Esophagus muscularis mucosa (tissue), 4 donors: ENCODE results near the gene RPGRIP1L. TPM values are rescaled to one million over a fixed set of nuclear protein-coding genes. Genes with fewer than 3 reads are reported as not detected.

Experiments used
- DNase-seq: peaks from one replicate; pipeline ENCODE4 v3.0.0-alpha.2; 2017; ENCODE audit errors: extremely low spot score
- H3K27ac ChIP-seq, 4 donors: fragments of 200-600 bp; sonication (generic); replicated peaks in 1 of 4; 1 replicate in 3 of 4; 2 replicates in 1 of 4; pipeline ENCODE4 v1.5.1; 2016 to 2019; ENCODE audit warnings: mild to moderate bottlenecking in 1 of 4
- H3K27me3 ChIP-seq, 4 donors: fragments of 200-600 bp; sonication (generic); one replicate each; pipeline versions ENCODE4 v1.5.1 to v1.6.0; 2016 to 2019
- H3K36me3 ChIP-seq, 4 donors: fragments of 200-600 bp; sonication (generic); one replicate each; pipeline ENCODE4 v1.5.1; 2016 to 2019
- H3K4me1 ChIP-seq, 4 donors: fragments of 200-600 bp; sonication (generic); one replicate each; pipeline ENCODE4 v1.5.1; 2016 to 2019
- H3K4me3 ChIP-seq, 4 donors: fragments of 200-600 bp; sonication (generic); 1 replicate in 2 of 4; 2 replicates in 2 of 4; pipeline ENCODE4 v1.5.1; 2016 to 2019; ENCODE audit warnings: mild to moderate bottlenecking in 4 of 4, moderate library complexity in 1 of 4
- H3K9me3 ChIP-seq, 4 donors: fragments of 200-600 bp; sonication (generic); 1 replicate in 3 of 4; 2 replicates in 1 of 4; pipeline ENCODE4 v1.5.1; 2016 to 2019
- CTCF ChIP-seq, 3 experiments: fragments of 200-600 bp in 2 of 3; fragments of 450-650 bp in 1 of 3; sonication (generic) in 2 of 3; IDR thresholded peaks; one replicate each; pipeline ENCODE4 v1.5.1; 2017 to 2019; ENCODE audit warnings: antibody characterized with exemption in 3 of 3, mild to moderate bottlenecking in 2 of 3, moderate library complexity in 1 of 3
- EP300 ChIP-seq: sonication (generic); formaldehyde crosslinking; IDR thresholded peaks from one replicate; pipeline ENCODE4 v1.6.1; 2017; ENCODE audit warnings: antibody characterized with exemption
- POLR2A ChIP-seq: fragments of 450-650 bp; IDR thresholded peaks from one replicate; pipeline ENCODE4 v1.6.1; 2017; ENCODE audit warnings: antibody characterized with exemption, moderate library complexity, mild to moderate bottlenecking, low read depth
- POLR2AphosphoS5 ChIP-seq, 2 donors: sonication (generic); formaldehyde crosslinking; IDR thresholded peaks; one replicate each; pipeline ENCODE4 v1.6.1; 2017; ENCODE audit warnings: antibody characterized with exemption in 2 of 2
- WGBS: methylation state at CpG from one replicate; pipeline ENCODE4 v1.1.5; 2018; 5-methylcytosine and 5-hydroxymethylcytosine counted together
- intact Hi-C: fragments of 100-400 bp; cut with DNase I; formaldehyde crosslinking; loops from one replicate; pipeline ENCODE4 v1.15.1; 2023
- total RNA-seq, 4 donors: library from RNA; depleted of rRNA; stranded (reverse); fragments of >200 nt; gene quantifications; one replicate each; pipeline versions ENCODE4 v1.1.0 to v1.2.1, GENCODE V29; 2016

Gene RPGRIP1L
- total RNA-seq, 4 donors from 2014 or later: 2.3 to 4.3 (median 4.0) TPM

- no peak for TF ChIP-seq EP300
- no peak for TF ChIP-seq POLR2A
- TF ChIP-seq CTCF (IDR thresholded peaks at IDR 0.05): no peak
- no peak for TF ChIP-seq POLR2AphosphoS5 (IDR thresholded peaks at IDR 0.05)
- 90% methylated on average over 1 of the region's 1 CpG for WGBS
- Histone ChIP-seq H3K9me3 (no peaks in the 10 kb centered on the region), H3K4me3 (no peak overlapping the region), H3K27me3 (no peaks in the 10 kb centered on the region), H3K27ac (no peak overlapping the region), H3K4me1 (peaks cover 0 to 4% (median 0%) of the 10 kb centered on the region in 4 donors), H3K36me3 (no peaks in the 10 kb centered on the region)
- no peak for DNase-seq
- intact Hi-C loops: no loop called here
These were observed 41.6 kb downstream of the RPGRIP1L start for GRCh38 chr16:53662072-53662471.

GRCh38 chr16:53654946-53655345 is 48.7 kb downstream of the RPGRIP1L start:
- TF ChIP-seq POLR2A (no peak), CTCF (IDR thresholded peaks at IDR 0.05) (no peak), EP300 (no peak), POLR2AphosphoS5 (IDR thresholded peaks at IDR 0.05) (no peak)
- no peaks in the 10 kb centered on the region for H3K9me3 ChIP-seq
- no peak overlapping the region for H3K4me3 ChIP-seq
- H3K27me3 ChIP-seq: no peaks in the 10 kb centered on the region
- peaks cover 0 to 22% (median 7%) of the 10 kb centered on the region in 4 donors for H3K36me3 ChIP-seq
- 96% methylated on average over 2 of the region's 2 CpGs for WGBS
- no peak for DNase-seq
- H3K27ac ChIP-seq: no peak overlapping the region
- intact Hi-C loops: no loop called here
- H3K4me1 ChIP-seq: peaks cover 0 to 4% (median 0%) of the 10 kb centered on the region in 4 donors

- DNase-seq: no peak
- peaks cover 3 to 34% (median 5%) of the 10 kb centered on the region in 4 donors for H3K36me3 ChIP-seq
- H3K27me3 ChIP-seq: no peaks in the 10 kb centered on the region
- intact Hi-C loops: no loop called here
- no peaks in the 10 kb centered on the region for H3K9me3 ChIP-seq
- 93% methylated on average over 2 of the region's 2 CpGs for WGBS
- H3K4me3 ChIP-seq: no peak overlapping the region
- H3K27ac ChIP-seq: no peak overlapping the region
- no peak for TF ChIP-seq POLR2AphosphoS5 (IDR thresholded peaks at IDR 0.05)
- no peak for TF ChIP-seq EP300
- TF ChIP-seq CTCF (IDR thresholded peaks at IDR 0.05): no peak
- no peak for TF ChIP-seq POLR2A
- H3K4me1 ChIP-seq: no peaks in the 10 kb centered on the region
These were observed 52.3 kb downstream of the RPGRIP1L start for GRCh38 chr16:53651357-53651756.

GRCh38 chr16:53646506-53646905 is 57.2 kb downstream of the RPGRIP1L start:
- TF ChIP-seq EP300 (no peak), CTCF (IDR thresholded peaks at IDR 0.05) (no peak), POLR2AphosphoS5 (IDR thresholded peaks at IDR 0.05) (no peak), POLR2A (no peak)
- Histone ChIP-seq H3K4me1 (no peaks in the 10 kb centered on the region), H3K36me3 (peaks cover 0 to 31% (median 4%) of the 10 kb centered on the region in 4 donors), H3K4me3 (no peak overlapping the region), H3K9me3 (peaks cover 0 to 10% (median 3%) of the 10 kb centered on the region in 4 donors), H3K27me3 (no peaks in the 10 kb centered on the region), H3K27ac (no peak overlapping the region)
- DNase-seq: no peak
- intact Hi-C loops: no loop called here
- WGBS: 87% methylated on average over 3 of the region's 3 CpGs

- 90% methylated on average over 1 of the region's 1 CpG for WGBS
- no peak overlapping the region for H3K27ac ChIP-seq
- H3K36me3 ChIP-seq: peaks cover 3 to 36% (median 8%) of the 10 kb centered on the region in 4 donors
- intact Hi-C loops: no loop called here
- H3K4me1 ChIP-seq: no peaks in the 10 kb centered on the region
- H3K9me3 ChIP-seq: peaks cover 0 to 10% (median 3%) of the 10 kb centered on the region in 4 donors
- no peak for DNase-seq
- TF ChIP-seq POLR2A (no peak), EP300 (no peak), CTCF (IDR thresholded peaks at IDR 0.05) (no peak), POLR2AphosphoS5 (IDR thresholded peaks at IDR 0.05) (no peak)
- H3K27me3 ChIP-seq: no peaks in the 10 kb centered on the region
- H3K4me3 ChIP-seq: no peak overlapping the region
These were observed 60.2 kb downstream of the RPGRIP1L start for GRCh38 chr16:53643474-53643873.
